AG10803 (cell line): Measurements from ENCODE around the gene EFNA3.

Experiments
- DNase-seq: peaks from one replicate; pipeline ENCODE4 v3.0.0; 2010; ENCODE audit warnings: low read depth
- H3K4me3 ChIP-seq: 2 replicates; pipeline ENCODE4 v1.5.1; 2011; ENCODE audit warnings: mild to moderate bottlenecking, low read length, control low read depth
- CTCF ChIP-seq: conservative IDR thresholded peaks from 2 replicates; pipeline ENCODE4 v1.5.1; 2011; ENCODE audit warnings: mild to moderate bottlenecking, low read length, control low read depth, inconsistent platforms

Gene EFNA3

DNA sequence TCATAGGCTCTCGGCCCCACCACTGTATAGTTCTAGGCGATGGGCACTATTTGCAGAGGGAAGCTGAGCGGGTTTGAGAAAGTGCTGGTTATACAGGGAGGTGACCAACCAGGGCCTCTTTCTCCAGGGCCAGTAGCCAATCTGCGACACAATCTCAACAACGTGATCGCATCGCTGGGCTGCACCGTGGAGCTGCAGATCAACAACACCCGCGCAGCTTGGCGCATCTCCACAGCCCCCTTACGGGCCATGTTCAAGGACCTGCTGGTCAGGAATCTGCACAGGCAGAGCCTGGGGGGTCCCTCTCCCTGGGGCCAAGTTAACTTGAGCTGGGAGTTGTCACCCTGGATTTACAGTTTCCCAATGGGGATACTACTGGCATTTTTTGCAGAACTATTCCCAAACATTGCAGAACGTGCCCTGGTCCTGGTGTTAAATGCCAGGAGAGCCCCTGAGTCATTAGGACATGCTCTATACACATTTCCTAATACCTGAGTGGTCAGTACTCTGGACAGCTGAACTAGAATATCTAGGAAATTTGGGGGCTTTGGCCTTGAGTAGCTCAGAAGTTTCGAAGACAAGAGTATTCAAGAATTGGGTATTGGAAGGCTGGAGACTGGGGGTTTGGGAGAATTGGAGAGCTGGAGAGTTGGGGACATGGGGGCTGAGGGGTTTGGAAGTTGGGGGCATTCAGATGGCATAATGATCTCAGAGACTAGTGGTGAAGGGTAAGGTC lies 38.1 kb upstream of the EFNA3 start:
- TF ChIP-seq CTCF: no peak
- H3K4me3 ChIP-seq: no peak overlapping the region
- DNase-seq: no peak

DNA sequence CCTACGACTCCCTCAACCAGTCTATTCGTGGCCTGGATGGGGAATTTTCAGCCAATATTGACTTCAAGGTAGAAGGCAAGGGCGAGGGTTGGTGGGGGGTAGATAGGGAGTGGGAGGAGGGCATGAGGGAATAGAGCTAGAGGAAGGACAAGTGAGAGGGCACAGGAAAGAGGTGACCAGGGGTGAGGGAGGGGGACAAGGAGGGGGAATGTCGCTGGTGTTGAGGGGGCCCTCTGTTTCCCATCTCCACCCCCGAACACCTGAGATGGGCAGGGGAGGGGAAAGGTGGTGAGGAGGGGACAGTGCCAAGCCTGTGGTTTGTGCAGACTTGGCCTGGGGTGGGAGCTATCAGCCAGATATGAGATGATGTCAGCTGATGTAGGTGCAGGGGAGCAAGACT lies 35.8 kb upstream of the EFNA3 start:
- no peak overlapping the region for H3K4me3 ChIP-seq
- no peak for DNase-seq
- TF ChIP-seq CTCF: no peak

DNA sequence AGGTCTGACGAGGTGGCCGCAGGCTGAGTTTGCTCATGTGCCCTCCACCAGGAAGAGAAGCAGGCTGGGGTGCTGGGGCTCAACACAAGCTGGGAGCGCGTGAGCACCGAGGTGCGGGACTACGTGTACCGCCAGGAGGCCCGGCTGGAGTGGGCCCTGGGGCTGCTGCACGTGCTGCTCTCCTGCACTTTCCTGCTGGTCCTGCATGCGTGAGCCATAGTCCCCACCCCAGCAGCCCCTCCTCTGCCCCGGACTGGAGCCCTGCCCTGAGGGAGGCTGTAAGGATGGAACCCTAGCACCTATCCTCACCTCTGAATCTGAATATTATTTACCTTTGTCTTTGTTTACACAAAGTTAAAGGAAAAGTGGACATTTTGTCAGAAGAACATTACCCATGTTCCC lies 35.3 kb upstream of the EFNA3 start:
- H3K4me3 ChIP-seq: no peak overlapping the region
- no peak for DNase-seq
- no peak for TF ChIP-seq CTCF

DNA sequence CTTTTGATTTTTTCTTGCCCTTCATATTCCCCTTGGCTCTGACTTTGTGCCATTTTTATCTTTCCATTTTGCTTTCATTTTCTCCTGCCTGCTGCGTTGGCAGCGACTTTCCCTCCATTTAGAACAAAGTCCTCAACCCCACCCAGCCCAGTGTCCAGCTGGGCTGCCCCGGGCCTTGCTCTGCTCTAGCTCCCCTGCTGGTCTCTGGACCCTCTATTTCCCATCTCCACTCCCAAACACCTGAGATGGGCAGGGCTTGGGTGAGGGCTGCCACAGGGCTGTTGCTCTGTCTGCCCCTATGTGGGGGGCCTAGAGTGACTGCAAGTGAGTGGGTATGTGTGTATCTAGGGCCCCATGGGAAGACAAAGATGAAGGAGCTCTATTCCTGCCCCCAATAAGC lies 34.8 kb upstream of the EFNA3 start:
- no peak for TF ChIP-seq CTCF
- DNase-seq: no peak
- no peak overlapping the region for H3K4me3 ChIP-seq

- no peak overlapping the region for H3K4me3 ChIP-seq
- TF ChIP-seq CTCF: no peak
- no peak for DNase-seq
Observed at GRCh38 chr1:155044365-155044764, 34.3 kb upstream of the EFNA3 start.

- TF ChIP-seq CTCF: peak; percentile 85
- H3K4me3 ChIP-seq: no peak overlapping the region
- peak; percentile 84 for DNase-seq
Observed at GRCh38 chr1:155044812-155045657, 33.6 kb upstream of the EFNA3 start.
